Stimulated activated CD4-positive, alpha-beta T cell treated with anti-CD3 and anti-CD28 coated beads, TNF-alpha, amount 100 ng/mL, for 1 hour (primary cell): ENCODE results near the gene IGFBP2.

Experiments used
- DNase-seq, 3 donors: peaks; one replicate each; pipeline ENCODE4 v3.0.0-alpha.2; 2020; ENCODE audit warnings: low read depth in 3 of 3, low spot score in 1 of 3

IGFBP2 gene

GRCh38 chr2:216636551-216637450, 3.6 kb downstream of the IGFBP2 start:
- no peak for DNase-seq

- no peak for DNase-seq
Measured at GRCh38 chr2:216637472-216637871, 4.3 kb downstream of the IGFBP2 start.

- DNase-seq: no peak
Measured at GRCh38 chr2:216643986-216644659, 10.9 kb downstream of the IGFBP2 start.

GRCh38 chr2:216644842-216645635, 11.8 kb downstream of the IGFBP2 start:
- DNase-seq: no peak

GRCh38 chr2:216645636-216645950, 12.4 kb downstream of the IGFBP2 start:
- no peak for DNase-seq

GRCh38 chr2:216646116-216646515, 12.9 kb downstream of the IGFBP2 start:
- DNase-seq: no peak

- no peak for DNase-seq
Measured at GRCh38 chr2:216648105-216648504, 14.9 kb downstream of the IGFBP2 start.

GRCh38 chr2:216649574-216649973, 16.4 kb downstream of the IGFBP2 start:
- no peak for DNase-seq

- DNase-seq: no peak
Measured at GRCh38 chr2:216650626-216651257, 17.5 kb downstream of the IGFBP2 start.

- DNase-seq: no peak
Measured at GRCh38 chr2:216651351-216651881, 18.2 kb downstream of the IGFBP2 start.

GRCh38 chr2:216652566-216652965, 19.3 kb downstream of the IGFBP2 start:
- no peak for DNase-seq

GRCh38 chr2:216653093-216653799, 20.0 kb downstream of the IGFBP2 start:
- no peak for DNase-seq

- DNase-seq: no peak
Measured at GRCh38 chr2:216653931-216654365, 20.7 kb downstream of the IGFBP2 start.

GRCh38 chr2:216654528-216655052, 21.4 kb downstream of the IGFBP2 start:
- DNase-seq: no peak

GRCh38 chr2:216657086-216657855, 24.1 kb downstream of the IGFBP2 start:
- no peak for DNase-seq

- DNase-seq: no peak
Measured at GRCh38 chr2:216657980-216658379, 24.8 kb downstream of the IGFBP2 start.

GRCh38 chr2:216658757-216659156, 25.5 kb downstream of the IGFBP2 start:
- no peak for DNase-seq

GRCh38 chr2:216659276-216659675, 26.1 kb downstream of the IGFBP2 start:
- DNase-seq: no peak

GRCh38 chr2:216660496-216660895, 27.3 kb downstream of the IGFBP2 start:
- DNase-seq: no peak
